RWPE1 (cell line): ENCODE results near the gene DNAJC3.

ENCODE experiments used
- CTCF ChIA-PET: fragments of 350-600 bp; sonication (Branson Sonifier 250); formaldehyde crosslinking; extraction: SDS; loops from one replicate; lab custom pipeline; 2021; lab: Yijun Ruan, JAX
- POLR2A ChIA-PET: fragments of 400-600 bp; formaldehyde crosslinking; extraction: SDS; loops from one replicate; lab custom pipeline; 2020; ENCODE audit warnings: antibody characterized with exemption; ENCODE audit not compliant: low non-redundant PET; lab: Yijun Ruan, JAX
- DNase-seq: peaks from one replicate; pipeline ENCODE4 v3.0.0; 2012; ENCODE audit warnings: low spot score
- H3K27ac ChIP-seq: fragments of 450-650 bp; 2 replicates; pipeline ENCODE4 v1.5.1; 2017
- CTCF ChIP-seq: fragments of 450-650 bp; conservative IDR thresholded peaks from 2 replicates; pipeline ENCODE4 v1.5.1; 2017; ENCODE audit warnings: low read depth, mild to moderate bottlenecking

Gene DNAJC3

GRCh38 chr13:95833719-95834118 lies 156.8 kb downstream of the DNAJC3 start:
- POLR2A ChIA-PET: no interaction called here
- no peak for TF ChIP-seq CTCF
- H3K27ac ChIP-seq: no peak overlapping the region
- CTCF ChIA-PET: interaction anchor here (0.5 to 1.8 kb wide), 26 partner anchors 8 to 1336 kb away, joined by 3 to 14 read pairs (median 4); partner anchors contain the start of gene DNAJC3
- DNase-seq: peak; percentile 15

- no peak overlapping the region for H3K27ac ChIP-seq
- DNase-seq: peak; percentile 70
- TF ChIP-seq CTCF: peak; percentile 92
- POLR2A ChIA-PET: no interaction called here
- CTCF ChIA-PET: interaction anchor here (0.5 to 1.8 kb wide), 27 partner anchors 9 to 1336 kb away, joined by 3 to 14 read pairs (median 4); partner anchors contain the start of gene DNAJC3
Measured at GRCh38 chr13:95834134-95834765, 157.3 kb downstream of the DNAJC3 start.

DNA sequence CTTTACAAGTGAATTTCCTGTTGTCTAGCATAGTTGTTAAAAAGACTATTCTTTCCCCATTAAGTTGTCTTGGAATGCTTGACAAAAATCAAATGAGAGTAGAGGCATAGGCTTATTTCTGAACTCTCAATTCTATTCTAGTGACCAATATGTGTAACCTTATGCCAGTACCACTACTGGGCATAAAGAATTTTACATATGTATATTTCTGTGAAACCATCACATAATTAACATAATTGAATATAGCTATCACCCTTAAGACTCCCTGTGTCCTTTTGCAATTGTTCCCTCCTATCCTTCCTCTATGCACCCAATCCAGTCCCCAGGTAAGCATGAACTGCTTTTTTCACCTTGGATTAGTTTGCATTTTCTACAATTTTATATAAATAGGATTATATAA lies 165.0 kb downstream of the DNAJC3 start:
- no peak for TF ChIP-seq CTCF
- DNase-seq: no peak
- CTCF ChIA-PET: no interaction called here
- H3K27ac ChIP-seq: no peak overlapping the region
- POLR2A ChIA-PET: no interaction called here

GRCh38 chr13:95842898-95843297 lies 166.0 kb downstream of the DNAJC3 start:
- POLR2A ChIA-PET: no interaction called here
- CTCF ChIA-PET: interaction anchor here (1.4 kb wide), 1 partner anchor 9 kb away, joined by 5 read pairs; no protein-coding TSS in a partner anchor
- no peak for TF ChIP-seq CTCF
- no peak for DNase-seq
- no peak overlapping the region for H3K27ac ChIP-seq
